Stomach (tissue), 4 donors: Measurements from ENCODE around the gene RELB.

ENCODE experiments used
- POLR2A ChIP-seq, 4 donors: fragments of 450-650 bp; IDR thresholded peaks; one replicate each; pipeline ENCODE4 v1.6.1; 2016; ENCODE audit warnings: antibody characterized with exemption in 4 of 4, control low read depth in 2 of 4, mild to moderate bottlenecking in 1 of 4, moderate library complexity in 1 of 4
- POLR2AphosphoS5 ChIP-seq, 3 donors: sonication (generic); formaldehyde crosslinking; IDR thresholded peaks; one replicate each; pipeline ENCODE4 v1.6.1; 2016; ENCODE audit warnings: antibody characterized with exemption in 3 of 3
- TF ChIP-seq, protein P1 (sequence below), 7 experiments: fragments of 450-650 bp in 4 of 7; fragments of 200-600 bp in 3 of 7; sonication (generic) in 3 of 7; IDR thresholded peaks; one replicate each; pipeline ENCODE4 v1.5.1; 2016 to 2019; ENCODE audit warnings: antibody characterized with exemption in 7 of 7, control low read depth in 2 of 7, mild to moderate bottlenecking in 1 of 7

DNA sequence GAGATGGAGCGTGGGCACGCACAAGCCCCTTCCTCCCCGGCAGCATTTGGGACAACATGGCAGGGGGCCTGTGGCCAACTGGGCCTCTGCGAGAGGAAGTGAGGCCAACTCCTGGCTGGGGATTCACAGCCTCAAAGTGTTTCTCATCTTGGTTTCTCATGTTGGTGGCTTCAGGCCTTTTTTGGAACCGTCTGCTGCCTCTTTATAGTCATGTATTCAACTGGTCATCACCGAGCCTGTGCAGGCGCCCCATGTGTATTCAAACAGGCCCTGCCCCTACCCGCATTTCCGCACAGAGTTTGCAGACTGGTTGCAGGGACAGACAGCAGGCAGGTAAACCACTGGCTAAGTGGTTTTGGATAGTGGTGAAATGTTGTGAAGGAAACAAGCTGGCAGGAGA is 17.3 kb upstream of the RELB start:
- TF ChIP-seq, protein P1, sequence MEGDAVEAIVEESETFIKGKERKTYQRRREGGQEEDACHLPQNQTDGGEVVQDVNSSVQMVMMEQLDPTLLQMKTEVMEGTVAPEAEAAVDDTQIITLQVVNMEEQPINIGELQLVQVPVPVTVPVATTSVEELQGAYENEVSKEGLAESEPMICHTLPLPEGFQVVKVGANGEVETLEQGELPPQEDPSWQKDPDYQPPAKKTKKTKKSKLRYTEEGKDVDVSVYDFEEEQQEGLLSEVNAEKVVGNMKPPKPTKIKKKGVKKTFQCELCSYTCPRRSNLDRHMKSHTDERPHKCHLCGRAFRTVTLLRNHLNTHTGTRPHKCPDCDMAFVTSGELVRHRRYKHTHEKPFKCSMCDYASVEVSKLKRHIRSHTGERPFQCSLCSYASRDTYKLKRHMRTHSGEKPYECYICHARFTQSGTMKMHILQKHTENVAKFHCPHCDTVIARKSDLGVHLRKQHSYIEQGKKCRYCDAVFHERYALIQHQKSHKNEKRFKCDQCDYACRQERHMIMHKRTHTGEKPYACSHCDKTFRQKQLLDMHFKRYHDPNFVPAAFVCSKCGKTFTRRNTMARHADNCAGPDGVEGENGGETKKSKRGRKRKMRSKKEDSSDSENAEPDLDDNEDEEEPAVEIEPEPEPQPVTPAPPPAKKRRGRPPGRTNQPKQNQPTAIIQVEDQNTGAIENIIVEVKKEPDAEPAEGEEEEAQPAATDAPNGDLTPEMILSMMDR (IDR thresholded peaks at IDR 0.05), result no peak
- no peak for TF ChIP-seq POLR2AphosphoS5 (IDR thresholded peaks at IDR 0.05)
- TF ChIP-seq POLR2A (IDR thresholded peaks at IDR 0.05), result no peak
